KG1 (cell line): ENCODE results near the gene HNRNPH3.
"Not testable (repeated sequence)": the region's sequence is repeated elsewhere in the genome, so short reads cannot be mapped to it uniquely, and the experiment has no call there.

Experiments
- DNase-seq: peaks from one replicate; lab custom pipeline; 2025; lab: John Stamatoyannopoulos, UW

HNRNPH3 gene

GRCh38 chr10:68331455-68332258, at the start of gene HNRNPH3:
Gene HNRNPH3, plus strand, starts transcription at chr10:68332064. Its CDS starts 5,158 bp downstream, at chr10:68337222.
- DNase-seq, result peak; percentile 97

DNA sequence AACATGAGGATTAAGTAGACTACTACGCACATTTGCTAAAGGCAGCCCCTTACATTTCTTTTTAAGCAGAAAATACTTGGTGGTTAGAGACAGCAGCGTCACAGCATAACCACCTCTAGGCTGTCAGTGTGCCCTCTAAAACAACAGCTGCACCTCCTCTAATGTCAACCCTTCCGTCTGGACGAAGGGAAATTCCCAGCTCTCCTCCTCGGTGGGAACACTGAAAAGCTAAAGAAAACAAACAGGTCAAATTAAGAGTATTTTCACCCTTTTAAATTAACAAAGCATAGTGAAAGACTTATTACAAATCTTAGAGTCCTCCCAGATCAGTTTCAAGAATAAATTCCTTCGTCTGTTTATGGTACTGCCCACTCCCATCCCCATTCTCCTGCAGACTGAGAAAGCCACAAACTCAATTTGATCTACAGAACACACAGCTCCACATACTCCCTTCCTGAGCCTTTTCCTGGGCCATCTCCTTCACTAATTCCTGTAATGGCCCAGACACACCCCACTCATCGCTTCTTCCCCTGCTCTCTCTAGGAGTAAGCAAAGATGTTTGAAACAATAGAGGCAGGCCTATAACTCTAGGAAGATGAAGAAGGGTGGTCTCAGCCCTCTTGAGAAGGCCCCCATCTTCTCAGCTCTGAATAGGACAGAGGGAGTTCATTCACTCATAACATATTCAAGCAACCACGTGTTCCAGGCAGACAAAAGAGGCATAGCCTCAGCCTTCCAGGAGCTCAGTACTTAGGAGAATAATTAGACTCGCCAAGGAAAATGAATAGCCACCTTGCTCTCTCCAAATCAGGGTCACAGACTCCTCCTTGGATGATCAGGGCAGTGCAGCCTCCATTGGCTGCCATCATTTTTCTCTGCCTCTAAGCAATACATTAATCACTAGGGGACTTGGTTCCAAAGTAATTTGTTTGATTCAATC, 47.5 kb upstream of the HNRNPH3 start:
- DNase-seq, result no peak

DNA sequence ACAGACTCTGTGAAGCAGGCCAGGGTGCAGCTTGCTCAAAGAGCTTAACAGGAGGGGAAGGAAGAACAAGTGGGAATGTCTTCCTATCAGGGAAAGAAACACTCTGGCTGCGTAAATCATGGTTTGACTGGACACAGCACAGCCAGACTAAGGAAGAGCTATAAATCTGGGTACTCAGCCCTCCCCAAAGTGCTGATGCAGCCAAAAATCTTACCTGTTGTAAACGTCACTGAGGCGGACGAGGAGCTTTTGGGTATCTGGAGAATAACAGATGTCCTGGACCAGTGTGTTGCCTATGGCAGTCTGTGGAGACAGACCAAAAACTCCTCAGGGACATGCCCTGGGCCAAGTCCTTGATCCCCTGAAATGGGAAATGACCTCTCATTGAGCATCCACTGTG, 43.1 kb upstream of the HNRNPH3 start:
- no peak for DNase-seq

DNA sequence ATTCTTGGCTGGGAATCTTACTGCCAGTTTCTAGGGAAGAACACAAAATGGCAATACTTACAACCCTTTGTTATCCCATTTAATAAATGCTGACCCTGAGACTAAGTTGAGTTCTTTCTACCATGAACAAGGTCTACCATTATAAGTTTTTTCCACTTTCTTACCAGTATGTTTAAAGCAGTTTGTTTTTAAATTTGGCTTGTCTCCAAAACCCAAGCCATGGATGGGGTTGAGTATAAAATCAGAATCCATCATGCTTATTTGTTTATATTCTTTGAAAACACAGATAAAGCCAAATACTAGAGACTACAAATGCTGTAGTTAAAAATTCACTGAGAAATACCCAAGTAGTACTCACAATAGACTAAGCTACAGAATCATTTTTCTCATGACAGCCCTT, 41.1 kb upstream of the HNRNPH3 start:
- no peak for DNase-seq

DNA sequence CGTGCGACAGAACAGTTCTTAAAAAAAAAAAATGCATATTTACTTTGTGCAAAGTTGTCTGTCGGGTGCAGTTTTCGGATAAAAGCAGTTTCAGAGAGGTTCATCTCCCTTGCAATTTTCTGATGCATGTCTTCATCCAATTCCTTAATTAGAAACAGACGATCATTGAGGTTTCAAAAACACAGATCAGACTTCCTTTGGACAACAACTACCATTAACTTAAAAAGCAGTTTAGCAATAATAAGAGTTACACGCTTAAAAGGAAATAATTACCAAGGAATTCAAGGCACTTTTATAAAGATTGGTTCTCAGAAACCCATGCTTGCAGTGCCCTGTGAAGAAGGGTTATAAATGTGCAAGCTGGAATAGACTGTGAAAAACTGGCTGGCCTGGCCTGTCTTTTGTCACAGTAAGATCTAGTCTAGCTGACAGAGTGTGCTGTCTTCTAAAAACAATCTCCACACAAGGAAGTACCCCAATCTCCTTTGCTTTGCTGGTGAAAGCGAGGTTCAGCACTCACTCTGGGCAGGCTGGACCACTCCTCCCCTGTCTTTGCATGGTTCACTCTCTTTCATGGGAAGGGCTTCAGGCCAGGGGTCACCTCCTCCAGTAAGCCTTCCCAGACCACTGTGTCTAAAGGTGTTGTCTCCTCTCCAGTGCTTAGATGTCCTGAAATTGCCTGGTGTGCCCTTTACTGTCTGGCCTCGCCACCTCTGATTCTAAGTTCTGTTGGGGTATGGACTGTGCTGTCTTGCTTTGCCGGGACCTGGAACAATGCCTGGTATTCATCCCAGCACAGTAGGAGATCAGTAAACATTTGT, 34.8 kb upstream of the HNRNPH3 start:
- DNase-seq, result no peak

GRCh38 chr10:68301301-68301700, 30.6 kb upstream of the HNRNPH3 start:
- DNase-seq, result no peak

DNA sequence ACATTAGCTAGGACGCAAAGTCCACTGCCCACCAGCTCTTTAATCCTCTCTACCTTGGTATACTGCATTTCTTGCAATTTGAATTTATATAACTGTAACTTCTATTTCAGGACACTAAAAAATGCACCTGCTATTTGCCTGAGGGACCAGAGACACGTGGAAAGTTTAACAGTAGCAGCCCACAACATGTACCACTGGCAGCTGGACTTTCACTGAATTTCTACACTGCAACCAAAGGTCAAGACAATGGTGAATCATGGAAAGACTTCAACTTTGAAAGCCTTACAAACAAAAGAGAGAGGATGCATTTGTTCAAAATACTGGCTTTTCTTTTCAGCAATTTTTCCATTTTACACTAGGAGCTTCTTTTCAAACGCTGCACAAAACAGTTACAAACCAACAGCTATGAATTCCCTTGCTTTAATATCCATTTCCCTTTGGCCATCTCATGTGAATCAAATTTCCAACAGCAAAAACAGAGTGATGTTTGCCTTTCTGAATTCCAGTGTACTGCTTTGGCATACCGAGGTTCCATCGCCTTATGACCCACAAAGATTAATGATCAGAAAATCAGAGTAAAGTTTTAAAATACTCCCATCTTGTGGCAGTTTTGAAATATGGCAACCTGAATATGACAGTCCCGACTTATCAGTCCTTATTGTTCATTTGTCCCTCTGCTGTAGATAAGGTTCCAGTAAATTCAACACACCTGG, 29.9 kb upstream of the HNRNPH3 start:
- peak; percentile 22 for DNase-seq

DNA sequence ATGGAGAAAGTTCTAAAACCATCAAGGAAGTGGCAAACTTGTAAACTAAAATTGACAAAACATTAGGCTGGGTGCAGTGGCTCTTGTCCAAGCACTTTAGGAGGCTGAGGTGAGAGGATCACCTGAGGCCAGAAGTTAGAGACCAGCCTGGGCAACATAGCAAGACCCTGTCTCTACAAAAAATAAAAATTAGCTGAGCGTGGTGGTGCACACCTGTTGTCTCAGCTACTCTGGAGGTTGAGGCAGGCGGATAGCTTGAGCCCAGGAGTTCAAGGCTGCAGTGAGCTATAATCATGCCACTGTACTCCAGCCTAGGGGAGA, 29.4 kb upstream of the HNRNPH3 start:
- no peak for DNase-seq

GRCh38 chr10:68302871-68303270, 29.0 kb upstream of the HNRNPH3 start:
- DNase-seq, result no peak

GRCh38 chr10:68303849-68304412, 27.9 kb upstream of the HNRNPH3 start:
- no peak for DNase-seq

- no peak for DNase-seq
These were observed 26.0 kb upstream of the HNRNPH3 start for GRCh38 chr10:68305854-68306253.

DNA sequence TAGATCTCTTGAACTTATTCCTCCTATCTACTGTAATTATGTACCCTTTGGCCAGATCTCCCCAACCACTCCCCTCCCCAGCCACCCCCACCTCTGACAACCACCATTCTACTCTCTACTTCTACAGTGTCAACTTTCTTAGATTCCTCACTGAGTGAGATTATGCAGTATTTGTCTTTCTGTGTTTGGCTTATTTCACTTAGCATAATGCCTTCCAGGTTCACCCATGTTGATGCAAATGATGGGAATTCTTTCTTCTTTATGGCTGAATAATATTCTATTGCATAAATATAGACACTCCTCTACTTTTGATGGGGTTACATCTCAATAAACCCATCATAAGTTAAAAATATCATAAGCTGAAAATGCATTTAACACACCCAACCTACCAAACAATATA, 21.3 kb upstream of the HNRNPH3 start:
- no peak for DNase-seq

DNA sequence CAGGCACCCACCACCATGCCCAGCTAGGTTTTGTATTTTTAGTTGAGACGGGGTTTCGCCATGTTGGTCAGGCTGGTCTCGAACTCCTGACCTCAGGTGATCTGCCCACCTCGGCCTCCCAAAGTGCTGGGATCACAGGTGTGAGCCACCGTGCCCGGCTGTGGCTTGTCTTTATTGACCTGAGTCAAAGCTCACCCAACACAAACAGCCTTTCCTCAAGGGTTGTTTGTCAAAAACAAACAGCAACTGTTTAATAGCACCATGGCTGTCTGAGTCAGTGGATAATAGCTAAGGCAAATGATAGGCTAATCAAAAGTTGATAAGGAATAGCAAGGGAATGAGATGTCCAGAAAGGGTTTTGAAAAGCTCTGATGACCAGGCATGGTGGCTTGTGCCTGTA, 16.9 kb upstream of the HNRNPH3 start:
- not testable (repeated sequence) for DNase-seq

- no peak for DNase-seq
These were observed 16.3 kb upstream of the HNRNPH3 start for GRCh38 chr10:68315582-68315981.

- DNase-seq, result no peak
These were observed 13.4 kb upstream of the HNRNPH3 start for GRCh38 chr10:68318331-68319059.

DNA sequence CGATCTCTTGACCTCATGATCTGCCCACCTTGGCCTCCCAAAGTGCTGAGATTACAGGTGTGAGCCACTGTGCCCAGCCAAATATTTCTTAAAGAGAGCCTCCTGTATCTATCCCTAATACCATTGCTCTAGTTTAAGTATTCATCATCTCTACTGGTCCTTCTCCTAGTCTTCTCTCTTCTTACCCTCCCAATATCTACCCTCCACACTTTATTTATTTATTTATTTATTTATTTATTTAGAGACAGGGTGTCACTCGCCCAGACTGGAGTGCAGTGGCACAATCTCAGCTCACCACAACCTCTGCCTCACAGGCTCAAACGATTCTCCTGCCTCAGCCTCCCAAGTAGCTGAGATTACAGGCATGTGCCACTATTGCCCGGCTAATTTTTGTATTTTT, 7.5 kb upstream of the HNRNPH3 start:
- DNase-seq, result not testable (repeated sequence)

DNA sequence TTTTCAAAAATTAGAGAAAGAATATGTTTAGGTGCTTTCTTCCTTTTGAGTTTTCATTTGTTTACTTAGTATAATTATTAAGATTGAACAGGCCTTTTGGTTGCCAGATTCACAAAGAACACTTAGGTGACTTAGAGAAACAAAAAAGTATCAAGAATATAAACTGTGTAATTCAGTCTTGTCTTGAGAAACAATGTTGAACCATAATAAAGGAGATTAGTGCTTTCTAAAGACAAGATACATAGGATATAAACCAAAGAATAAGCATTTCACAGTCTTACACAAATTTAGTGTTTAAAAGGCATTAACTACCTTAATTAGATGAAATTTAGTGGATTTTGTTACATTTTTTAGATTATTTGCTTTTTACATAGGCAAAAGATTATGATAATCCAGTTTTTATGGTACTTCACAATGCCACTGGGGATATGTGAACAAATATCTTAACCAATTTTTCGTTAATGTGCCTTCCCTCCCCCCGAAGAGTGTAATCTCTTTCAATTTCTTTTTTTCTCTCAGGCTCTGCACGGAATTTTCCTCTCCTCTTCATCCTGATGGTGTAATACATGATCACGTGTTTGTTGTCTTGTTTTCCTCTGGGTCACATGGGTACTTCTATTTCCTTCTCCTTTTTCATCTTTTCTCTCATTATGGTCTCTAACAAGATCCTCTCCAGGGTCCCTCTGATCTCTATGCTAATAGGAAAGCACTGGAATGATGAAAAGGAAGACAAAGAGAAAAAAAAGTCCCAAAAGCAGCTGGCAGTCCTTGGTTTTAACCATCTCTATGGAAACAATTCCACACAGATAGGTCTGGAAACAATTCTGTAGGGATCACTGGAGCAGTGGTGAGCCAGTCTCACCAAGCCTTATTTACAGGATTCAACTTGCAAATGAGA, 3.7 kb upstream of the HNRNPH3 start:
- no peak for DNase-seq

GRCh38 chr10:68329506-68329861, 2.4 kb upstream of the HNRNPH3 start:
- DNase-seq, result no peak

DNA sequence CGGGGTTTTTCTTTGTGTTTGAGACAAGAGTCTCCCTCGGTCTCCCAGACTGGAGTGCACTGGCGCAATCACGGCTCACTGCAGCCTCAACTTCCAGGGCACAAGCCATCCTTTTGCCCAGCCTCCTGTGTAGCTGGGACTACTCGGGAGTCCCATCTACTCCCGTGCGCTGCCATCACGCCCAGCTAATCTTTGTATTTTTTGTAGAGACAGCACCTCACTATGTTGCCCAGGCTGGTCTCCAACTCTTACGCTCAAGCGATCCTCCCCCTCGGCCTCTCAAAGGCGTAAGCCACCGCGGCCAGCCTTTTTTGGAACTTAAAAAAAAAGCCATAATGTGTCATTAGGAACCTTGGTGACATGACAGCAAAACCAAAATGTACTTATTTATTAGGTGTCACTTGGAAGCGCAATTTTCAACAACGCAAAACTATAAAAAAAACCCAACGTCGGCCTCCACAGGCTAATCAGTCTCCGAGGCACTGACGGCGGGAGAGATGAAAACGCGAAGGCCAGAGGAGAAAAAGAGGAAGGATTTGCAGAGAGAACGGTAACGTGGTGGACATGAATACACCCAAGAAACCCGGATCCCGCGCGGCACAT, 911 bp upstream of the HNRNPH3 start:
- no peak for DNase-seq
